Body of pancreas (tissue), 4 donors: ENCODE measurements around the gene PGS1.

Source experiments
- POLR2A ChIP-seq, 3 donors: fragments of 450-650 bp; IDR thresholded peaks; one replicate each; pipeline ENCODE4 v1.6.1; 2016; ENCODE audit warnings: antibody characterized with exemption in 3 of 3, mild to moderate bottlenecking in 2 of 3
- TF ChIP-seq, protein P1 (sequence below), 7 experiments: fragments of 450-650 bp in 4 of 7; fragments of 200-600 bp in 3 of 7; sonication (generic) in 3 of 7; IDR thresholded peaks; one replicate each; pipeline ENCODE4 v1.5.1; 2016 to 2019; ENCODE audit warnings: antibody characterized with exemption in 7 of 7

- TF ChIP-seq, protein P1, sequence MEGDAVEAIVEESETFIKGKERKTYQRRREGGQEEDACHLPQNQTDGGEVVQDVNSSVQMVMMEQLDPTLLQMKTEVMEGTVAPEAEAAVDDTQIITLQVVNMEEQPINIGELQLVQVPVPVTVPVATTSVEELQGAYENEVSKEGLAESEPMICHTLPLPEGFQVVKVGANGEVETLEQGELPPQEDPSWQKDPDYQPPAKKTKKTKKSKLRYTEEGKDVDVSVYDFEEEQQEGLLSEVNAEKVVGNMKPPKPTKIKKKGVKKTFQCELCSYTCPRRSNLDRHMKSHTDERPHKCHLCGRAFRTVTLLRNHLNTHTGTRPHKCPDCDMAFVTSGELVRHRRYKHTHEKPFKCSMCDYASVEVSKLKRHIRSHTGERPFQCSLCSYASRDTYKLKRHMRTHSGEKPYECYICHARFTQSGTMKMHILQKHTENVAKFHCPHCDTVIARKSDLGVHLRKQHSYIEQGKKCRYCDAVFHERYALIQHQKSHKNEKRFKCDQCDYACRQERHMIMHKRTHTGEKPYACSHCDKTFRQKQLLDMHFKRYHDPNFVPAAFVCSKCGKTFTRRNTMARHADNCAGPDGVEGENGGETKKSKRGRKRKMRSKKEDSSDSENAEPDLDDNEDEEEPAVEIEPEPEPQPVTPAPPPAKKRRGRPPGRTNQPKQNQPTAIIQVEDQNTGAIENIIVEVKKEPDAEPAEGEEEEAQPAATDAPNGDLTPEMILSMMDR (IDR thresholded peaks at IDR 0.05), result no peak
- TF ChIP-seq POLR2A (IDR thresholded peaks at IDR 0.05), result no peak
Measured at GRCh38 chr17:78381601-78382232, 3.3 kb downstream of the PGS1 start.
